Memory B cell (primary cell): ENCODE data around the gene MEX3D.
A peak's percentile ranks its signal among the peaks of the same experiment; 100 is the strongest.

Experiments used
- ATAC-seq: fragments of 150-1000 bp; cut with Tn5 transposase; 2 replicates; pipeline ENCODE4 v1.10.0; 2021; ENCODE audit warnings: low read depth, mild to moderate bottlenecking, moderate library complexity
- DNase-seq, 2 donors: peaks; one replicate each; pipeline ENCODE4 v3.0.0; 2022; ENCODE audit warnings: low spot score in 2 of 2
- H3K27ac Mint-ChIP-seq: one replicate; pipeline ENCODE4 v1.8.0; 2022; ENCODE audit warnings: mild to moderate bottlenecking, moderate library complexity, mixed read lengths
- H3K27me3 Mint-ChIP-seq: one replicate; pipeline ENCODE4 v1.8.0; 2022; ENCODE audit warnings: mixed read lengths
- H3K36me3 Mint-ChIP-seq: one replicate; pipeline ENCODE4 v1.8.0; 2022; ENCODE audit warnings: mild to moderate bottlenecking, mixed read lengths
- H3K4me1 Mint-ChIP-seq: one replicate; pipeline ENCODE4 v1.8.0; 2022; ENCODE audit warnings: mixed read lengths
- H3K4me3 Mint-ChIP-seq: one replicate; pipeline ENCODE4 v1.8.0; 2022; ENCODE audit warnings: mild to moderate bottlenecking, moderate library complexity, mixed read lengths
- H3K9me3 Mint-ChIP-seq: one replicate; pipeline ENCODE4 v1.8.0; 2022; ENCODE audit warnings: mixed read lengths

MEX3D gene

GRCh38 chr19:1568320-1569019 is at the start of gene MEX3D:
MEX3D (minus strand) TSS chr19:1568325; CDS start chr19:1568058, 267 bp downstream.
- Mint-ChIP-seq H3K9me3 (no peaks in the 10 kb centered on the region), H3K4me3 (peak within 1 kb of the TSS; percentile 72), H3K27me3 (peaks cover 6% of the 10 kb centered on the region), H3K36me3 (no peaks in the 10 kb centered on the region), H3K4me1 (peaks cover 8% of the 10 kb centered on the region), H3K27ac (peak within 1 kb of the TSS; percentile 58)
- DNase-seq (peak; percentile 64 to 74), ATAC-seq (peak; percentile 95)

- Mint-ChIP-seq H3K36me3 (peaks cover 27% of the 10 kb centered on the region), H3K9me3 (no peaks in the 10 kb centered on the region), H3K27me3 (no peaks in the 10 kb centered on the region), H3K4me3 (peak overlapping the region; percentile 28), H3K27ac (peak overlapping the region; percentile 16), H3K4me1 (peaks cover 23% of the 10 kb centered on the region)
- DNase-seq = no peak
- ATAC-seq = peak; percentile 84
Measured at GRCh38 chr19:1616875-1617274, 48.8 kb upstream of the MEX3D start.

GRCh38 chr19:1616396-1616795 is 48.3 kb upstream of the MEX3D start:
- ATAC-seq = no peak
- DNase-seq = no peak
- peak overlapping the region; percentile 14 for H3K4me3 Mint-ChIP-seq
- H3K27ac Mint-ChIP-seq = peak overlapping the region; percentile 16
- no peaks in the 10 kb centered on the region for H3K27me3 Mint-ChIP-seq
- no peaks in the 10 kb centered on the region for H3K9me3 Mint-ChIP-seq
- peaks cover 30% of the 10 kb centered on the region for H3K36me3 Mint-ChIP-seq
- peaks cover 23% of the 10 kb centered on the region for H3K4me1 Mint-ChIP-seq

GRCh38 chr19:1615156-1615765 is 47.1 kb upstream of the MEX3D start:
- no peaks in the 10 kb centered on the region for H3K27me3 Mint-ChIP-seq
- peak overlapping the region; percentile 83 for H3K27ac Mint-ChIP-seq

GRCh38 chr19:1613808-1614570 is 45.9 kb upstream of the MEX3D start:
- Mint-ChIP-seq H3K36me3 (peaks cover 31% of the 10 kb centered on the region), H3K27ac (peak overlapping the region; percentile 83)
- DNase-seq = no peak

More at GRCh38 chr19:1615156-1615765, 47.1 kb upstream of the MEX3D start:
- H3K9me3 Mint-ChIP-seq = no peaks in the 10 kb centered on the region
- H3K4me1 Mint-ChIP-seq = peaks cover 23% of the 10 kb centered on the region
- H3K4me3 Mint-ChIP-seq = no peak overlapping the region
- ATAC-seq (no peak), DNase-seq (no peak)
- peaks cover 33% of the 10 kb centered on the region for H3K36me3 Mint-ChIP-seq

GRCh38 chr19:1613146-1613545 is 45.0 kb upstream of the MEX3D start:
- peaks cover 27% of the 10 kb centered on the region for H3K36me3 Mint-ChIP-seq
- ATAC-seq = no peak

More at GRCh38 chr19:1613808-1614570, 45.9 kb upstream of the MEX3D start:
- Mint-ChIP-seq H3K4me3 (no peak overlapping the region), H3K9me3 (no peaks in the 10 kb centered on the region), H3K27me3 (no peaks in the 10 kb centered on the region), H3K4me1 (peaks cover 26% of the 10 kb centered on the region)
- ATAC-seq = no peak

GRCh38 chr19:1612114-1613086 is 44.3 kb upstream of the MEX3D start:
- no peak for ATAC-seq
- Mint-ChIP-seq H3K4me1 (peaks cover 18% of the 10 kb centered on the region), H3K4me3 (no peak overlapping the region), H3K9me3 (no peaks in the 10 kb centered on the region), H3K36me3 (peaks cover 26% of the 10 kb centered on the region), H3K27me3 (no peaks in the 10 kb centered on the region), H3K27ac (no peak overlapping the region)
- DNase-seq = no peak

More at GRCh38 chr19:1613146-1613545, 45.0 kb upstream of the MEX3D start:
- H3K27ac Mint-ChIP-seq = no peak overlapping the region
- no peak overlapping the region for H3K4me3 Mint-ChIP-seq
- peaks cover 24% of the 10 kb centered on the region for H3K4me1 Mint-ChIP-seq
- no peaks in the 10 kb centered on the region for H3K27me3 Mint-ChIP-seq
- H3K9me3 Mint-ChIP-seq = no peaks in the 10 kb centered on the region
- DNase-seq = no peak

- Mint-ChIP-seq H3K9me3 (no peaks in the 10 kb centered on the region), H3K4me3 (no peak overlapping the region), H3K4me1 (peaks cover 9% of the 10 kb centered on the region), H3K27ac (no peak overlapping the region), H3K27me3 (no peaks in the 10 kb centered on the region), H3K36me3 (peaks cover 26% of the 10 kb centered on the region)
- no peak for ATAC-seq
- no peak for DNase-seq
Measured at GRCh38 chr19:1611353-1611752, 43.2 kb upstream of the MEX3D start.

- Mint-ChIP-seq H3K36me3 (peaks cover 22% of the 10 kb centered on the region), H3K27ac (no peak overlapping the region), H3K4me3 (no peak overlapping the region), H3K4me1 (peaks cover 12% of the 10 kb centered on the region), H3K9me3 (no peaks in the 10 kb centered on the region), H3K27me3 (no peaks in the 10 kb centered on the region)
- DNase-seq (no peak), ATAC-seq (no peak)
Measured at GRCh38 chr19:1610579-1610978, 42.5 kb upstream of the MEX3D start.

GRCh38 chr19:1609680-1610474 is 41.8 kb upstream of the MEX3D start:
- H3K27ac Mint-ChIP-seq = no peak overlapping the region
- peaks cover 14% of the 10 kb centered on the region for H3K4me1 Mint-ChIP-seq
- ATAC-seq (no peak), DNase-seq (no peak)
- H3K27me3 Mint-ChIP-seq = no peaks in the 10 kb centered on the region
- H3K36me3 Mint-ChIP-seq = peaks cover 20% of the 10 kb centered on the region
- no peak overlapping the region for H3K4me3 Mint-ChIP-seq
- H3K9me3 Mint-ChIP-seq = no peaks in the 10 kb centered on the region

GRCh38 chr19:1609103-1609396 is 40.9 kb upstream of the MEX3D start:
- Mint-ChIP-seq H3K27me3 (no peaks in the 10 kb centered on the region), H3K36me3 (peaks cover 12% of the 10 kb centered on the region), H3K4me1 (peaks cover 14% of the 10 kb centered on the region), H3K4me3 (no peak overlapping the region), H3K9me3 (no peaks in the 10 kb centered on the region), H3K27ac (no peak overlapping the region)
- ATAC-seq = no peak
- no peak for DNase-seq

- peaks cover 14% of the 10 kb centered on the region for H3K4me1 Mint-ChIP-seq
- H3K36me3 Mint-ChIP-seq = peaks cover 9% of the 10 kb centered on the region
- DNase-seq = no peak
- H3K27ac Mint-ChIP-seq = no peak overlapping the region
- ATAC-seq = no peak
- peak overlapping the region; percentile 61 for H3K4me3 Mint-ChIP-seq
- no peaks in the 10 kb centered on the region for H3K27me3 Mint-ChIP-seq
- no peaks in the 10 kb centered on the region for H3K9me3 Mint-ChIP-seq
Measured at GRCh38 chr19:1608359-1609102, 40.4 kb upstream of the MEX3D start.
